ENCODE data around the gene PHLDA2. TPM values are rescaled to one million over a fixed set of nuclear protein-coding genes. Genes with fewer than 3 reads are reported as not detected.

The PHLDA2 gene
- 7.1 and 8.1 TPM in 2 replicates for total RNA-seq

GRCh38 chr11:2928605-2929530, at the start of gene PHLDA2:
Gene PHLDA2 (minus strand): TSS chr11:2929420. CDS start chr11:2929364, 56 bp downstream.

GRCh38 chr11:2885678-2886081, 43.5 kb downstream of the PHLDA2 start, which contains the start of gene CDKN1C:
Gene CDKN1C (minus strand): TSS chr11:2885775. CDS start chr11:2885456, 319 bp downstream.

Other genes with a start within 250 kb of the PHLDA2 start
- gene KCNQ1OT1, start 229.4 kb downstream of the PHLDA2 start, total RNA-seq, result 0.65 and 1.5 TPM in 2 replicates
- gene CDKN1C, start 43.6 kb downstream of the PHLDA2 start, total RNA-seq, result 3.2 and 5.8 TPM in 2 replicates
- gene NAP1L4, start 62.9 kb upstream of the PHLDA2 start, total RNA-seq, result 160 and 175 TPM in 2 replicates
- gene CARS1, start 128.0 kb upstream of the PHLDA2 start, total RNA-seq, result 60.1 and 74.5 TPM in 2 replicates
- gene OSBPL5, start 235.9 kb upstream of the PHLDA2 start, total RNA-seq, result 17.0 and 19.2 TPM in 2 replicates